ENCODE measurements around the gene UGGT1. TPM values are rescaled to one million over a fixed set of nuclear protein-coding genes. Genes with fewer than 3 reads are reported as not detected.
A peak's percentile ranks its signal among the peaks of the same experiment; 100 is the strongest.

UGGT1 gene
- total RNA-seq, 1 donor from 2014 or later: 49.8 TPM

DNA sequence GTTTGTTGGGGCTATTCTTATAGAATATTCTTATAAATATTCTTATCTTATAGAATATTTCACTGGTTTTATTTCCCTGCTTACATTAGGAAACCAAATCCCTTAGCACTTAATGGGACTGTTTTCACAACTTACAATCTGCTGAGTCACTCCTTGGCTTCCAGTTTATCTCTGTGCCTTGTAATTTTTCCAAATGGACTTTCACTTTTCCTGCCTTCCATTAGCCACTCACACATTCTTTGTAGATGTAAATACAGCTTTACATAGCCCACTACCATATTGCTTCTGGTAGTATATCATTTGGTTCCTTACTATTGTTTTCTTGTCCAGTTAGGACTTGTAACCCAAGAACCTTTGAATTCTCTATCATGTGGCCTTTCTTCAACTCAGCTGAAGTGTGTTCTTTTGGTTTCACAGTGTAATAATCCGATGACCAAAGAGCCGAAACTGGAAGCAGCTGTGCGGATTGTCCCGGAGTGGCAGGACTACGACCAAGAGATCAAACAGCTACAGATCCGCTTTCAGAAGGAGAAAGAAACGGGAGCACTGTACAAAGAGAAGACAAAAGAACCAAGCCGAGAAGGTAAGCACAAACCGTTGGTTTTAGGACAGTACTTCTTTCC lies 96.1 kb downstream of the UGGT1 start:
- DNase-seq (ENCODE audit: low read depth) (peak; percentile 26), FAIRE-seq (no peak)
- TF ChIP-seq, protein P1, sequence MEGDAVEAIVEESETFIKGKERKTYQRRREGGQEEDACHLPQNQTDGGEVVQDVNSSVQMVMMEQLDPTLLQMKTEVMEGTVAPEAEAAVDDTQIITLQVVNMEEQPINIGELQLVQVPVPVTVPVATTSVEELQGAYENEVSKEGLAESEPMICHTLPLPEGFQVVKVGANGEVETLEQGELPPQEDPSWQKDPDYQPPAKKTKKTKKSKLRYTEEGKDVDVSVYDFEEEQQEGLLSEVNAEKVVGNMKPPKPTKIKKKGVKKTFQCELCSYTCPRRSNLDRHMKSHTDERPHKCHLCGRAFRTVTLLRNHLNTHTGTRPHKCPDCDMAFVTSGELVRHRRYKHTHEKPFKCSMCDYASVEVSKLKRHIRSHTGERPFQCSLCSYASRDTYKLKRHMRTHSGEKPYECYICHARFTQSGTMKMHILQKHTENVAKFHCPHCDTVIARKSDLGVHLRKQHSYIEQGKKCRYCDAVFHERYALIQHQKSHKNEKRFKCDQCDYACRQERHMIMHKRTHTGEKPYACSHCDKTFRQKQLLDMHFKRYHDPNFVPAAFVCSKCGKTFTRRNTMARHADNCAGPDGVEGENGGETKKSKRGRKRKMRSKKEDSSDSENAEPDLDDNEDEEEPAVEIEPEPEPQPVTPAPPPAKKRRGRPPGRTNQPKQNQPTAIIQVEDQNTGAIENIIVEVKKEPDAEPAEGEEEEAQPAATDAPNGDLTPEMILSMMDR (IDR thresholded peaks at IDR 0.05; ENCODE audit: insufficient read depth, low read length, severe bottlenecking): no peak
- Histone ChIP-seq H3K4me3 (ENCODE audit: low read depth, low read length) (no peak overlapping the region), H3K27me3 (ENCODE audit: control insufficient read depth, insufficient read depth, low read length) (no peaks in the 10 kb centered on the region), H3K36me3 (ENCODE audit: control insufficient read depth, insufficient read depth, low read length) (peaks cover 12% of the 10 kb centered on the region)

GRCh38 chr2:128195435-128195984 lies 104.5 kb downstream of the UGGT1 start:
- FAIRE-seq: no peak
- no peak for DNase-seq (ENCODE audit: low read depth)
- no peaks in the 10 kb centered on the region for H3K27me3 ChIP-seq (ENCODE audit: control insufficient read depth, insufficient read depth, low read length)
- TF ChIP-seq, protein P1 (IDR thresholded peaks at IDR 0.05; ENCODE audit: insufficient read depth, low read length, severe bottlenecking): no peak
- H3K4me3 ChIP-seq (ENCODE audit: low read depth, low read length): no peak overlapping the region
- peaks cover 4% of the 10 kb centered on the region for H3K36me3 ChIP-seq (ENCODE audit: control insufficient read depth, insufficient read depth, low read length)

- FAIRE-seq: no peak
- no peak for DNase-seq (ENCODE audit: low read depth)
- H3K4me3 ChIP-seq (ENCODE audit: low read depth, low read length): no peak overlapping the region
- H3K27me3 ChIP-seq (ENCODE audit: control insufficient read depth, insufficient read depth, low read length): no peaks in the 10 kb centered on the region
- no peaks in the 10 kb centered on the region for H3K36me3 ChIP-seq (ENCODE audit: control insufficient read depth, insufficient read depth, low read length)
- TF ChIP-seq, protein P1 (IDR thresholded peaks at IDR 0.05; ENCODE audit: insufficient read depth, low read length, severe bottlenecking): no peak
These were observed 105.0 kb downstream of the UGGT1 start for GRCh38 chr2:128196026-128196425.

GRCh38 chr2:128196471-128196931 lies 105.5 kb downstream of the UGGT1 start:
- peak; percentile 35 for DNase-seq (ENCODE audit: low read depth)
- Histone ChIP-seq H3K4me3 (ENCODE audit: low read depth, low read length) (no peak overlapping the region), H3K36me3 (ENCODE audit: control insufficient read depth, insufficient read depth, low read length) (no peaks in the 10 kb centered on the region), H3K27me3 (ENCODE audit: control insufficient read depth, insufficient read depth, low read length) (no peaks in the 10 kb centered on the region)
- TF ChIP-seq, protein P1 (IDR thresholded peaks at IDR 0.05; ENCODE audit: insufficient read depth, low read length, severe bottlenecking): no peak
- peak; percentile 18 for FAIRE-seq

GRCh38 chr2:128197059-128197458 lies 106.1 kb downstream of the UGGT1 start:
- no peaks in the 10 kb centered on the region for H3K27me3 ChIP-seq (ENCODE audit: control insufficient read depth, insufficient read depth, low read length)
- DNase-seq (ENCODE audit: low read depth) (no peak), FAIRE-seq (no peak)
- TF ChIP-seq, protein P1 (IDR thresholded peaks at IDR 0.05; ENCODE audit: insufficient read depth, low read length, severe bottlenecking): no peak
- H3K4me3 ChIP-seq (ENCODE audit: low read depth, low read length): no peak overlapping the region
- H3K36me3 ChIP-seq (ENCODE audit: control insufficient read depth, insufficient read depth, low read length): no peaks in the 10 kb centered on the region
